Stromal cell of bone marrow (primary cell): Measurements from ENCODE around the gene NLGN2.

Experiments used
- DNase-seq: peaks from one replicate; pipeline ENCODE4 v3.0.0-alpha.2; 2012; ENCODE audit warnings: low read depth

NLGN2 gene

GRCh38 chr17:7466318-7466638 is 58.6 kb downstream of the NLGN2 start:
- DNase-seq, result no peak

- DNase-seq, result peak; percentile 58
These were observed 59.1 kb downstream of the NLGN2 start for GRCh38 chr17:7466639-7467341.

- no peak for DNase-seq
These were observed 59.9 kb downstream of the NLGN2 start for GRCh38 chr17:7467498-7467897.

GRCh38 chr17:7468290-7468689 is 60.6 kb downstream of the NLGN2 start:
- DNase-seq, result no peak

GRCh38 chr17:7468804-7469389 is 61.3 kb downstream of the NLGN2 start:
- no peak for DNase-seq
